Lung (tissue), 12 donors: ENCODE results near the gene TRIM44. TPM values are rescaled to one million over a fixed set of nuclear protein-coding genes. Genes with fewer than 3 reads are reported as not detected.
"Not testable (repeated sequence)": the region's sequence is repeated elsewhere in the genome, so short reads cannot be mapped to it uniquely, and the experiment has no call there.

Experiments used
- ATAC-seq: fragments of 200-7000 bp; cut with Tn5 transposase; one replicate; pipeline ENCODE4 v1.9.1; 2020; ENCODE audit warnings: moderate number of reproducible peaks; ENCODE audit not compliant: insufficient read depth, low FRiP score
- DNase-seq, 3 donors: peaks; one replicate each; pipeline ENCODE4 v3.0.0-alpha.2; 2013 to 2017
- H3K27ac ChIP-seq, 2 donors: one replicate each; pipeline ENCODE4 v1.5.1; 2013; ENCODE audit warnings: mild to moderate bottlenecking in 2 of 2, moderate library complexity in 2 of 2, control low read depth in 1 of 2, inconsistent platforms in 1 of 2, low read depth in 1 of 2, low read length in 1 of 2
- H3K27me3 ChIP-seq, 3 donors: one replicate each; pipeline ENCODE4 v1.5.1; 2013; ENCODE audit warnings: low read length in 2 of 3; ENCODE audit not compliant: control insufficient read depth in 3 of 3, insufficient read depth in 3 of 3
- H3K36me3 ChIP-seq, 4 donors: one replicate each; pipeline ENCODE4 v1.5.1; 2013; ENCODE audit warnings: low read length in 4 of 4, mild to moderate bottlenecking in 1 of 4, moderate library complexity in 1 of 4; ENCODE audit not compliant: control insufficient read depth in 4 of 4, insufficient read depth in 4 of 4
- H3K4me1 ChIP-seq, 5 donors: one replicate each; pipeline ENCODE4 v1.5.1; 2013; ENCODE audit warnings: low read length in 5 of 5, mild to moderate bottlenecking in 2 of 5, moderate library complexity in 1 of 5; ENCODE audit not compliant: control insufficient read depth in 5 of 5, insufficient read depth in 5 of 5
- H3K4me3 ChIP-seq: one replicate; pipeline ENCODE4 v1.5.1; 2013; ENCODE audit warnings: mild to moderate bottlenecking, control low read depth, moderate library complexity
- H3K9ac ChIP-seq, 2 donors: one replicate each; pipeline ENCODE4 v1.5.1; 2013; ENCODE audit warnings: low read length in 2 of 2, control low read depth in 1 of 2; ENCODE audit not compliant: insufficient read depth in 1 of 2
- H3K9me3 ChIP-seq, 4 donors: one replicate each; pipeline ENCODE4 v1.5.1; 2013; ENCODE audit warnings: low read length in 3 of 4, mild to moderate bottlenecking in 1 of 4, moderate library complexity in 1 of 4; ENCODE audit not compliant: control insufficient read depth in 4 of 4, insufficient read depth in 3 of 4
- CTCF ChIP-seq: IDR thresholded peaks from 2 replicates; pipeline ENCODE4 v1.5.1; 2012; ENCODE audit warnings: mild to moderate bottlenecking; ENCODE audit errors: control extremely low read depth, extremely low read depth
- WGBS, 2 donors: extraction: QIAGEN DNeasy Blood & Tissue Kit; methylation state at CpG; one replicate each; pipeline ENCODE4 v1.1.7; 2013; 5-methylcytosine and 5-hydroxymethylcytosine counted together
- polyA plus RNA-seq, 2 donors: library from polyadenylated mRNA; stranded (reverse); fragments of 200-250 nt; gene quantifications; one replicate each; pipeline ENCODE4 v1.2.1, GENCODE V29; 2013
- total RNA-seq, 2 donors: library from RNA; depleted of rRNA in 1 of 2; stranded (reverse); fragments of >200 nt in 1 of 2; gene quantifications; one replicate each; pipeline ENCODE4 v1.2.1, GENCODE V29; 2014 to 2021
- donor health status: control.
- donor health status: control.
- donor health status: Bipolar disorder and iron deficiency.
- donor health status: healthy.
- donor health status: DM: yes; HTN: yes; CAD: no.

Gene TRIM44
- total and polyA plus RNA-seq, 4 donors, result 9.1 to 62.2 (median 22.7) TPM

GRCh38 chr11:35714882-35715627 is 52.5 kb downstream of the TRIM44 start:
- DNase-seq (no peak), ATAC-seq (no peak)
- Histone ChIP-seq H3K9me3 (no peaks in the 10 kb centered on the region), H3K27ac (no peak overlapping the region), H3K4me1 (peaks cover 0 to 10% (median 0%) of the 10 kb centered on the region in 5 donors), H3K9ac (no peak overlapping the region), H3K27me3 (no peaks in the 10 kb centered on the region), H3K36me3 (no peaks in the 10 kb centered on the region), H3K4me3 (no peak overlapping the region)
- TF ChIP-seq CTCF, result no peak
- 94 to 99% methylated on average over 3 of the region's 3 CpGs for WGBS, 2 donors

DNA sequence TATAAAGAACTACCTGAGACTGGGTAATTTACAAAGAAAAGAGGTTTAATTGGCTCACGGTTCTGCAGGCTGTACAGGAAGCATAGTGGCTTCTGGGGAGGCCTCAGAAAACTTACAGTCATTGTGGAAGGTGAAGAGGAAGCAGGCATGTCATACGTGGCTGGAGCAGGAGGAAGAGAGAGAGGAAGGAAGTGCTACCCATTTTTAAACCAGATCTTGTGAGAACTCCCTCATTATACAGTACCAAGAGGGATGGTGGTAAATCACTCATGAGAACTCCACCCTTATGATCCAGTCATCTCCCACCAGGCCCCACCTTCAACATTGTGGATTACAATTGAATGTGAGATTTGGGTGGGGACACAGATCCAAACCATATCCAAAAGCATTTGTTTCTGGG is 53.1 kb downstream of the TRIM44 start:
- DNase-seq, H3K4me3 ChIP-seq, H3K27me3 ChIP-seq, H3K9ac ChIP-seq, H3K9me3 ChIP-seq, ATAC-seq, H3K36me3 ChIP-seq, H3K27ac ChIP-seq, H3K4me1 ChIP-seq: not testable (repeated sequence)
- 24 to 46% methylated on average over 2 of the region's 2 CpGs for WGBS, 2 donors

DNA sequence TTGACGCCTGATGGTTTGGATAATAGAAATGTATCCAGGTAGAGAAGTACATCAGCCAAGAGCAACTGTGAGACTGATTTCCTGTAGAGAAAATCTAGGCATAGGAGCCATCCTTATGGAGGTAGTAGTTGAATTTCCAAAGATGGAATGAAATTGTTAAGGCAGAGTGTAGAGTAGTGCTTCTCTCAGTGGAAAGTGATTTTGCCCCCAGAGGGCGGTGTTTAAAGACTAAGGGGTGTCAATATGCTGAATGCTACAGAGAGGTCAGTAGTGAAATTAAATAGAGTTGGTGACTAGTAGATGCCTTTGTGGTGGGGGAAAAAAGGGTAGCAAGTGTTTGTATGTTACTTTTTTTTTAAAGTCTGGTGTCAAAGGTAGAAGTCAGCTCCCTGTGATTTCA is 54.5 kb downstream of the TRIM44 start:
- DNase-seq (no peak), ATAC-seq (no peak)
- Histone ChIP-seq H3K36me3 (no peaks in the 10 kb centered on the region), H3K4me3 (no peak overlapping the region), H3K27me3 (no peaks in the 10 kb centered on the region), H3K9ac (no peak overlapping the region), H3K4me1 (peaks cover 0 to 15% (median 0%) of the 10 kb centered on the region in 5 donors), H3K9me3 (no peaks in the 10 kb centered on the region), H3K27ac (no peak overlapping the region)
- 97% methylated on average over 2 of the region's 2 CpGs for WGBS, 2 donors
- no peak for TF ChIP-seq CTCF

DNA sequence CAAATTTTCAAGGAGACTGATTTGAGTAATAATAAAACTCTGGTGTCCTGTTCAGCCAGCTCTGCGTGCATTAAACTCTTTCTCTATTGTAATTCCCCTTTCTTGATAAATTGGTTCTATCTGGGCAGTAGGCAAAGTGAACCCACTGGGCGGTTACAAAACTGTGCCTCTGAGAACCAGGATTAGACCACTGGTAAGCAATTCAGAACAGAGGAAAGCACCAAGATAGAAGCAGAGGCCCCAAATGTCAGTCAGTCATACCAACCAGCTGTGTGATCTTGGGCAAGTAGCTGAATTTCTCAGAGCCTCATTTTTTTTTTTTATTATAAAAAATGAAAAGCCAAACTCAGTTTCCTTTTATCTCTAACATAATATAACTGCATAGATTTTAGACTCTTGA is 54.9 kb downstream of the TRIM44 start:
- no peak for DNase-seq
- Histone ChIP-seq H3K4me3 (no peak overlapping the region), H3K27me3 (no peaks in the 10 kb centered on the region), H3K9ac (no peak overlapping the region), H3K9me3 (no peaks in the 10 kb centered on the region), H3K4me1 (peaks cover 0 to 19% (median 0%) of the 10 kb centered on the region in 5 donors), H3K36me3 (no peaks in the 10 kb centered on the region), H3K27ac (no peak overlapping the region)
- no peak for ATAC-seq
- WGBS, 2 donors, result 97 to 99% methylated on average over 2 of the region's 2 CpGs
- TF ChIP-seq CTCF, result no peak
